Placental pericyte (primary cell): Measurements from ENCODE around the gene MRPS24. TPM values are rescaled to one million over a fixed set of nuclear protein-coding genes. Genes with fewer than 3 reads are reported as not detected.

Experiments used
- small RNA-seq: library from RNA; depleted of rRNA; stranded (forward); fragments of <200 nt; gene quantifications from one replicate; pipeline ENCODE3, GENCODE V24; 2012; ENCODE audit warnings: low replicate concordance
- total RNA-seq: library from RNA; depleted of rRNA; stranded (reverse); fragments of >200 nt; gene quantifications from 2 replicates; pipeline ENCODE4 v1.2.3, GENCODE V29; 2012

MRPS24 gene
- total RNA-seq = 103 and 170 TPM in 2 replicates

DNA sequence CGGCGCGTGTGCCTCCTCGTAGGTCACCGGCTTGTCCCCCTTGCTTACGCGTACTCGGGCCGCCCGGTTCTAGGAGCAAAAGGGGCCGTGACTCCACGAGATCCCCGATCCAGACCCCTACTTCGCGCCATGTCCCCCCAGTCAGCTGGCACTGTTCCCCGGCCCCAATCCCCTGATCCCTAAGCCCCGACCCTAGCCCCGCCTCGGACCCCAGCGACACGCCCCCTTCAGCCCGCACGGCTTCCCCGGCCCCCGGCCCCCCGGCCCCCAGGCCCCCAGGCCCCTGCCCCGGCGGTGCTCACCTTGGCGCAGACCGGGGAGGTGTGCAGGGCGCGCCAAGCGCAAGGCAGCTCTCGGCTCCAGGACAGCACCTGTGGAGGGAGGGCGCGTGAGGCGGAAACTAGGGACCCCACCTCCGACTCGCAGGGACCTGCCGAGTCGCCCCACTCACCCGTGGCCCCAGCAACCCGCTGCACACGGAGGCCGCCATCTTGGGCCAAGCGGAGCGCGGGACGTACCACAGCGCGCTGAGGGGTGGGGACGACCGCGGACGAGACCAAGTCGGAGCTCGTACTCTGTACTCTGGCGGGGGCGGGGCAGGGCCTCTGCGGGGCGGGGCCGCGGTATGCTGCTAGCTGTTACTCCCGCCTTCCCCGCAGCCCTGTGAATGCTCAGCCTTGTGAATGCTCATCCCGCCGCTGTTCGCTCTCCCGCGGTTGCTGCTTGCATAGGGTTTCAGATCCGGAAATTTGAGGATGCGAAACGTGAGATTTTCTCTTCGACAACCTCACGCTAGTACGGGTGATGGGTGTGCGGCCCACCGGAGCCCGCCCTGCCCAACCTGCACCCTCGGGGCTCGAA lies at the start of gene MRPS24:
Gene MRPS24, minus strand, starts transcription at position 512 of the 861 bp plus-strand sequence. Its CDS starts 22 bp downstream, at position 490.

GRCh38 chr7:43906331-43907010 lies 37.2 kb upstream of the MRPS24 start, which contains the start of gene URGCP:
Gene URGCP (minus strand): TSS chr7:43906596. CDS start chr7:43906575, 21 bp downstream.

Small RNA genes within 50 kb of the gene (small RNA-seq; reads per million reads assigned to genes)
- 0.42 reads per million, percentile 13 among the genes with 10 or more reads in this experiment for gene MRPS24

Other genes with a start within 250 kb of the MRPS24 start
- 29.1 and 60.6 TPM in 2 replicates for gene COA1, start 140.0 kb downstream of the MRPS24 start, total RNA-seq
- 23.2 and 36.1 TPM in 2 replicates for gene BLVRA, start 110.8 kb downstream of the MRPS24 start, total RNA-seq
- 23.2 and 32.2 TPM in 2 replicates for gene URGCP, start 37.1 kb upstream of the MRPS24 start, total RNA-seq
- gene UBE2D4, start 56.9 kb upstream of the MRPS24 start, total RNA-seq = 10.3 and 11.8 TPM in 2 replicates
- gene SPDYE1, start 128.4 kb upstream of the MRPS24 start, total RNA-seq = not detected in 2 replicates
- gene DBNL, start 175.2 kb upstream of the MRPS24 start, total RNA-seq = 130 and 189 TPM in 2 replicates
- gene PGAM2, start 196.1 kb upstream of the MRPS24 start, total RNA-seq = 0.44 TPM in 1 of 2 replicates, not detected in the other
- 10.7 and 19.9 TPM in 2 replicates for gene POLM, start 213.0 kb upstream of the MRPS24 start, total RNA-seq
- gene AEBP1, start 234.8 kb upstream of the MRPS24 start, total RNA-seq = 41.8 and 95.6 TPM in 2 replicates